Measurements from ENCODE around the gene RINT1.

The RINT1 gene

DNA sequence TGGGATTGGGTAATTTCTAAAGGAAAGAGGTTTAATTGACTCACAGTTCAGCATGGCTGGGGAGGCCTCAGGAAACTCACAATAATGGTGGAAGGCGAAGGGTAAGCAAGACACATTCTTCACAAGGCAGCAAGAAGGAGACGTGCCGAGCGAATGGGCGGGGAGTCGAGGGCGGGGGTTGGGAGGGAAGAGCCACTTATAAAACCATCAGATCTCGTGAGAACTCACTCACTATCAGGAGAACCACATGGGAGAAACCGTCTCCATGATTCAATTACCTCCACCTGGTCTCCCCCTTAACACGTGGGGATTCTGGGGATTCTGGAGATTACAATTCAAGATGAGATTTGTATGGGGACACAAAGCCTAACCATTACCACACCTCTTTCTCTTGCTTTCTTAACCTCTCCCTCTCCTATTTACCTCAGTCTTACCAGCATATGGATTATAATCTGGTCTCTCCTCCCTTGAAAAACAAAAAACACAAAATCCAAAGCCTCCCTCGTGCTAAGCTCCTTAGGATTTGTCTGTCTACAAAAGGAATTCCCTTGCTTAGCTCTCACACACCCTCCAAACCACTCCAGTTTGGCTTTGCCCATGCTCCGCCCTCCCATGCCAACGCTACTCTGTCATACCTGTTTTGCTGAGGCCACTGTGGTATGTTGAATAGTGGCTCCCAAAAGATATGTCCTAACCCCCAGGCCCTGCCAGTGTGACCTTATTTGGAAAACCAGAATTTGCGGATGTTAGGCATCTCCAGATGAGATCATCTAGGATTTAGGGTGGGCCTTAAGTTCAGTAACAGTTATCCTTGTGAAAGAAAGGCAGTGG, 68.9 kb downstream of the RINT1 start:
- DNase-seq, result no peak

DNA sequence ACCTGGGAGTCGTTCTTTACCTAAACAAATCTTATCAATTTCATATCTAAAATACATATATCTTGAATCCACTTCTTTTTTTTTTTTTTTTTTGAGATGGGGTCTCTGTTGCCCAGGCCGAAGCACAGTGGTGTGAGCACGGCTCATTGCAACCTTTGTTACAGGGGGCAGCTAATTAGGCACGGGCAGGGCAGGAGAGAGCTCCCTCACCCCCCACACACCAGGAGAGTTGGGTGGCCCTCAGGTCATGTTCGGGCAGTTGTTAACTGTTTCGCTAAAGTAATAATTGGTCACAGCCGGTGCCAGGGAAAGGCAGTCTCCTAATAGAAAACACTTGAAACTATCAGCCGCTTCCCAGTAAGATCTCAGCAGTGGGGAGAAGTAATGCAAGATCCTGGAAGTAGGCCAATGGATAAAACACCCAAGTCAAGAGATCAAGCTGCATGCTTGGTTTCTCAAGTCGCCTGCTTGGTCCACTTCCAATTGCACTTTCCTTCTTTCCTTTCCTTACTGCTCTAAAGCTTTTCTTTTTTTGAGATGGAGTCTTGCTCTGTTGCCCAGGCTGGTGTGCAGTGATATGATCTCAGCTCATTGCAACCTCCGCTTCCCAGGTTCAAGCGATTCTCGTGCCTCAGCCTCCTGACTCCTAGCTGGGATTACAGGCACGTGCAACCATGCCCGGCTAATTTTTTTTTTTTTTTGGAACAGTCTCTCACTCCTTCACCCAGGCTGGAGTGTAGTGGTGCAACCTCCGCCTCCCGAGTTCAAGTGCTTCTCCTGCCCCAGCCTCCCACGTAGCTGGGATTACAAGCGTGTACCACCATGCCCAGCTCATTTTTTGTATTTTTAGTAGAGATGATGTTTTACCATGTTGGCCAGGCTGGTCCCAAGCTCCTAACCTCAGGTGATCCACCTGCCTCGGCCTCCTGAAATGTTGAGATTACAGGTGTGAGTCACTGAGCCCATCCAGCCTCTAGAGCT, 70.6 kb downstream of the RINT1 start:
- no peak for DNase-seq

DNA sequence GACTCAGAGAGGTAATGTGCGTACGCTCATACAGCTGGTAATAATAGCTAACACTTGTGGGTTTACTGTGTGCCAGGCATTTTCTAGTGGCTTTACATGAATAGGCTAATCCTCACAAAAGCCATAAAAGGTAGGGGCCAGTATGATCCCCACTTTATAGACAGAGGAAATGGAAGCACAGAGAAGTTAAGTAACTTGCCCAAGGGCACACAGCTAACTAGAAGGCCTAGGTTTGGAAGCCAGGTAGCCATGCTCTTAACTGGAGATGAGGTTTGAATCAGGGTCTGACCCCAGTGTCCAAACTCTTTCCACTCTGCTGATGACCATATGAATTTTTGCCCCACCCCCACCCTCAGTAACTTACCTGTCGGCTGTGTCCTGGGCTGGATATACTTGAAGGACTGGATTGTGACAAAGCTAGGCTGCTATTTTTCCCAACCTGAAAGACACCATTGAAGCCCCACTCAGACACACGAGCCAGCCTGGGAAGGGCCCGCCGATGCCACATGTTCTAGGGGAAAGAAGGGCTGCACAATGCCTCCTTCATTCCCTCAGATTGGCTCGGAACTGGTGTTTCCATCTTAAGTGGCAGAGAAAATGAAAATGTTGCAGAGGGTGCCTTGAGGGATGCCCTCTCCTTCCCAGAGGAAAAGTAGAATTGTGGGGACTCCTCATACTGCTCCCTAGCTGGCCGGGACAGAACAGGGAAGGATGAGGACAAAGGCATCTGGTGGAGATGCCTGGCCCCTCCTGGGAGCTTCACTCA, 78.3 kb downstream of the RINT1 start:
- no peak for DNase-seq

DNA sequence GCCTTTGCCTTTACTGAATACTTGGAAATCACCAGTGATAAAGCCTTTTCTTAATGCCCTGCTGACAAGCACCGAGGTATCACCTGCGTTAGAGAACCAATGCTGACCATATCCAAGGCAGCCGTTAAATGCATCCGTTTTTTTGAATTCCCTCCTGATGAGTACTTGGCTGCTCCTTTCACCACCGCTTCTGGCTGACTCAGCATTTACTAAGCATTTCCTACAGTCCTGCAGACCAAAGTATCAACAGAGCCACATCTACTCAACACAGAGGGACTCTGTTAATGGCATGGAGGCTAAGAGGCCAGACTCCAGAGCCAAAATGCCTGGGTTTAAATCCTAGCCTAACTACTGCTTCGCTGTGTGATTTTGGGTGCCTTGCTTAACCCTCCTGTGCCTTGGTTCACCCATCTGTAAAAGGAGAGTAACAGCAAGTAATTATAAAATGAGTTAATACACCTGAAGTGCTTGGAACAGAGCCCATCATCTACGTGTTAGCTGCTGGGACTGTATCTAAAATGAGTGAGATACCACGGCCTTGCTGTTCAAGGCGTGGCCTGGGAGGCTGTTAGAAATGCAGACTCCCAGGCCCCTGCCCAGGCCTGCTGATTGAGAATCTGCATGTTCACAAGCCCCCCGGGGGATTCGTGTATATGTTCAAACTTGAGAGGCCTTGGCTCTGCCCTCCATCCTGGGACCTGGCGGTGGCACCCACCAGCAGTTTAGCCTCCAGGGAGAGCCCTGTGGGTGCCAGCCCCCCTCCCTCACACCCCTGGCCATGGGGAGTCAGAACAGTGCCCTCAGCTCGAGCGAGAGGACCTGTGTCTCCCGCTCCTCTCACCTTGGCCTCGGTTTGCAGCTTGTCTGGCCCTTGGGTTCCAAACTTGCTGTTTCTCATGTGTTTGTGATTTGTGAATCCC, 80.1 kb downstream of the RINT1 start:
- DNase-seq, result no peak

DNA sequence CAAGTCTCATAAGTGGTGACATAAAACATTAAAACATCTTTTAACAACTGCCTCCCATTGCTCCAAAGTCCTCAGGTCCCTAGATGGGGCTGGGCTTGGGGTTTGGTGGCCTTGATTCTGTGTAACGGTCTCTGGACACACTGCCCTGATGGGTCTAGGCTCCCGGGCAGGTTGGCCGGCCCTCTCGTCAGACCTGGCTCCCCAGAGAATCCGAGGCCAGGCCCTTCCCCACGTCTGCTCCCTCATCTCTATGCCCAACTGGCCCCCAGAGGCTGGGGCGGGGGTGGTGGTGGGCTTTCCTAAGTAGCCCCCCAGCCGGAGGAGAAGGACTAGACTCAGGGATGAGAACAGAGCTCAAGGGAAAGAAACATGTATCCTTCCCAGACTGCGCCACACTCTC, 80.8 kb downstream of the RINT1 start:
- DNase-seq, result no peak

DNA sequence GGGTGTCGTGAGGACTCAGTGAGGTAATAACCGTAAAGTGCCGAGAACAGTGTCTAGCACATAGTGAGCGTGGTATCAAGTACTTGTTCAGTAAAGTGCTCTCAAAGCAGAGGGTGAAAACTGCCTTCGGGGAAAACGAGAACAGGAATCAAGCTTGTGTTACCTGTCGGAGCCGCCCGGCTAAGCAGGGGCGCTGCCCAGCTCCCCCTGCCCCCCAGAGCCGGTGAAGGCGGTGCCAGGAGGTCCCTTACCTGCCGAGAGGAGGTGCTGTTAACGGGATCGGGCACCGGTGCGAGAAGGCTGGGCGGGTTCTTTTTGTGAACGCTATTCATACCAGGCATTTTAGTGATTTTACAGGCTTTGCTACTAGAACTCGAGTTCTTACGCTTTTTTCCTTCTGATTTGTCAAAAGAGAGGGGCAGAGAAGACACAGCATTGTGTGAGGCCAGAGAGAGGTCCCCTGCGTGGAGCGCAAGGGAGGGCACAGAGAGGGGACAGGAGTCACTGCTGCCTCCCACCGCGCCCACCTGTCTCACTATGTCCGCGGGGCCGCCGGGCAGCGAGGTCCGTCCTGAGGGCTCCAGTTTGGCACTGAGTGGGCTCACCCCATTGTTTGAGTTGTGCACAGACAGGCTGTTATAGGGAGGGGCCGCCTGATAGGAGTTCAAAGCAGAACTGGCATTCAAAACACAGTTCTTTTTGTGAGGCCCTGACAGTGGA, 81.8 kb downstream of the RINT1 start:
- no peak for DNase-seq

DNA sequence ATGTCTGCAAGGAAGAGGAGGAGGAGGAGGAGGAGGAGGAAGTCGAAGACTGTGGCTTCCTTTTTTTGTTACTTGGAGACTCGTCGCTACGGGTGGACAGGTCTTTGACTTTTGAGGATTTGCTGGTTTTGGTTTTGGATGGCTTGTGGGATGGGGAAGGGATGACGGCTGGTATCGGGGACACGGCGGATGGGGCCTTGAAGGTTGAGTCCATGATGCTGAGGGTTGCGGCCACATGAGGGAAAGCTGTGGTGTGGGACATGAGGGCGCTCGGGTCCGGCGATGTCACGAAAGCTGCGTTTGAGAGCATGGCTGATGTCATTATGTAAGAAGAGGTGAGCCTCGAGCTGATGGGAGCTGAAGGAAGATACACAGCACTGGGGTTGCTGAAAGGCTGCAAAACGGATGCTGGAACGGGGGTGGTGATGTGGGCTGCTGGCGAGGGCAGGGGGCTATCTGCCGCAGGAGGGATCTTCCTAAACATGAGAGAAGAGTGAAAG, 82.4 kb downstream of the RINT1 start:
- DNase-seq, result no peak

Measured in activated T-cell treated with anti-CD3 and anti-CD28 coated beads, Interleukin-2, amount 50 U/mL, for 48 hours (primary cell).